ENCODE data around the gene RGS6. TPM values are rescaled to one million over a fixed set of nuclear protein-coding genes. Genes with fewer than 3 reads are reported as not detected.

RGS6 gene
- total RNA-seq, 1 donor from 2014 or later = not detected

GRCh38 chr14:72178517-72178916 lies 246.3 kb downstream of the RGS6 start:
- H3K36me3 ChIP-seq (ENCODE audit: control insufficient read depth, insufficient read depth, low read length) = no peaks in the 10 kb centered on the region
- no peak for DNase-seq (ENCODE audit: low read depth)
- TF ChIP-seq CTCF (IDR thresholded peaks at IDR 0.05; ENCODE audit: insufficient read depth, low read length, poor library complexity, severe bottlenecking) = no peak
- no peaks in the 10 kb centered on the region for H3K27me3 ChIP-seq (ENCODE audit: control insufficient read depth, insufficient read depth, low read length)
- no peak overlapping the region for H3K4me3 ChIP-seq (ENCODE audit: low read depth, low read length)

GRCh38 chr14:72182708-72183432 lies 250.6 kb downstream of the RGS6 start:
- TF ChIP-seq CTCF (IDR thresholded peaks at IDR 0.05; ENCODE audit: insufficient read depth, low read length, poor library complexity, severe bottlenecking) = no peak

GRCh38 chr14:72183631-72184030 lies 251.4 kb downstream of the RGS6 start:
- Histone ChIP-seq H3K36me3 (ENCODE audit: control insufficient read depth, insufficient read depth, low read length) (no peaks in the 10 kb centered on the region), H3K4me3 (ENCODE audit: low read depth, low read length) (no peak overlapping the region), H3K27me3 (ENCODE audit: control insufficient read depth, insufficient read depth, low read length) (no peaks in the 10 kb centered on the region)
- no peak for TF ChIP-seq CTCF (IDR thresholded peaks at IDR 0.05; ENCODE audit: insufficient read depth, low read length, poor library complexity, severe bottlenecking)
- DNase-seq (ENCODE audit: low read depth) = no peak

More at GRCh38 chr14:72182708-72183432, 250.6 kb downstream of the RGS6 start:
- Histone ChIP-seq H3K4me3 (ENCODE audit: low read depth, low read length) (no peak overlapping the region), H3K27me3 (ENCODE audit: control insufficient read depth, insufficient read depth, low read length) (no peaks in the 10 kb centered on the region), H3K36me3 (ENCODE audit: control insufficient read depth, insufficient read depth, low read length) (no peaks in the 10 kb centered on the region)
- no peak for DNase-seq (ENCODE audit: low read depth)

GRCh38 chr14:72186523-72186922 lies 254.3 kb downstream of the RGS6 start:
- no peak for DNase-seq (ENCODE audit: low read depth)
- TF ChIP-seq CTCF (IDR thresholded peaks at IDR 0.05; ENCODE audit: insufficient read depth, low read length, poor library complexity, severe bottlenecking) = no peak
- H3K36me3 ChIP-seq (ENCODE audit: control insufficient read depth, insufficient read depth, low read length) = no peaks in the 10 kb centered on the region
- no peak overlapping the region for H3K4me3 ChIP-seq (ENCODE audit: low read depth, low read length)
- H3K27me3 ChIP-seq (ENCODE audit: control insufficient read depth, insufficient read depth, low read length) = no peaks in the 10 kb centered on the region

DNA sequence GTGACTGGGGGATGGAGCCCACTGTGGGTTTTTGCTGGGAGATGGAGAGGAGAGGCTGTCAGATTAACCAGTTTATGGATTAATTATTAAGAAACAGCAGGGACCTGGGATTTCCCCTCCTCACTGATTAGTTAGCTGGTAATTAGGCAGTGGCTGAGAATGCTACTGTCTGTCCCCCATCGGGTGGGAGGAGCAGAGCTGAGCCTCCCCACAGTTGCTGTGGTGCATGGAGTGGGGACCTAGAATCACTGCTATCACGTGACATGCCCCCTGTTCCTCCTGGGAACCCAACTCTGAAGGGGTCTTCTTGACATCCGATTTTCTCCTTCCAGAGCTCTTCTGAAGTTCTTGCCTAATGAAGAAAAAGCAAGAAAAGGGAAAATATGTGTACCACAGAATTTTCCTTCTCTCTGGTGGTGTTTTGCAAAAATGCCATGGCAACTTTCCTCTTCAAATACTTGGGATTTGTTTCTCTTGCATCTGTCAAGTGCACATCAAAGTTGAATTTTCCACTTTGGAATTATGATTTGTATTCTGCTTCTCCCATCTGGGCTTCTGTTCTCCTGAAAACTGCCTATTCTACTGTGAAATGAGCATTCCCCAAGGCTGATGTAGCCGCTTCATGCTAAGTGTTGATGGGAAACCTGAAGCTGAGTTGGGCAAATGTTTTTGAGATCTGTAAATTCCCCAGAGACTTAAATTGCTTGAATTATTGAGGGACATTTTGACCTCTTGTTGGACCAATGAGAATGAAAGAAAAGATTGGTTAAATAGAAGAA lies 264.2 kb downstream of the RGS6 start:
- H3K36me3 ChIP-seq (ENCODE audit: control insufficient read depth, insufficient read depth, low read length) = no peaks in the 10 kb centered on the region
- no peak for TF ChIP-seq CTCF (IDR thresholded peaks at IDR 0.05; ENCODE audit: insufficient read depth, low read length, poor library complexity, severe bottlenecking)
- no peak for DNase-seq (ENCODE audit: low read depth)
- H3K27me3 ChIP-seq (ENCODE audit: control insufficient read depth, insufficient read depth, low read length) = no peaks in the 10 kb centered on the region
- H3K4me3 ChIP-seq (ENCODE audit: low read depth, low read length) = no peak overlapping the region
